Stimulated activated CD8-positive, alpha-beta memory T cell treated with anti-CD3 and anti-CD28 coated beads, Interleukin-15, amount 100 ng/mL, for 4 hours (primary cell): ENCODE measurements around the gene MROH8.
"Not testable (repeated sequence)": the region's sequence is repeated elsewhere in the genome, so short reads cannot be mapped to it uniquely, and the experiment has no call there.

Experiments used
- DNase-seq, 2 donors: peaks; one replicate each; pipeline ENCODE4 v3.0.0-alpha.2; 2020; ENCODE audit warnings: low read depth in 2 of 2

The MROH8 gene

DNA sequence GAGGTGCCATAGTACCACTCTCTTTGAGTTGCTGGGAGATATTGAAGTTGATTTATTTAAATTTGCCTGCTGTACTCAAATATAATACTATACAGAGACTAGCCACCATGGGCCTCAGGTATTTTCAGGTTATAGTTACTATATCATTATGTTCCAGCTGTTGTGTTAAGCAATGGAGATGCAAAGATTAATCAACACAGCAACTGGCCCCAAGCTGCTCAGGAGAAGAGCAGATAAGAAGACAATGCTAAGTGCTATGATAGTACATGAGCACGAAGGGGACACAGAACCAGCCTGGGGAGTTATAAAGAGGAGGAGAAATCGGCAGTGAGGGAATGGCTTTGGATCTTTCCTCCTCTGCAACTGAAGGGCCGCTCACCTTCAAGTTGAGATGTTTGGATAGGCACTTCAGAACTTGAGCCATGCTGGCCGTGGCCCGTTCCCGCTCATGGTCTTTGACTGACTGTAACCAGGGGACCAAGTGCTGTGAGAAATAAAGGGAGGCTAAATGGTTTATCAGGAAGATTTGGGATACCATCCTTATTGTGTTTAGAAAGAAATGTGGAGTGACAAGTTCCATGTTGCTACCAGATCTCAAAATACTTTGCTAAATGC is 24.6 kb downstream of the MROH8 start:
- no peak for DNase-seq

GRCh38 chr20:37152284-37152683 is 27.1 kb downstream of the MROH8 start:
- DNase-seq: no peak

DNA sequence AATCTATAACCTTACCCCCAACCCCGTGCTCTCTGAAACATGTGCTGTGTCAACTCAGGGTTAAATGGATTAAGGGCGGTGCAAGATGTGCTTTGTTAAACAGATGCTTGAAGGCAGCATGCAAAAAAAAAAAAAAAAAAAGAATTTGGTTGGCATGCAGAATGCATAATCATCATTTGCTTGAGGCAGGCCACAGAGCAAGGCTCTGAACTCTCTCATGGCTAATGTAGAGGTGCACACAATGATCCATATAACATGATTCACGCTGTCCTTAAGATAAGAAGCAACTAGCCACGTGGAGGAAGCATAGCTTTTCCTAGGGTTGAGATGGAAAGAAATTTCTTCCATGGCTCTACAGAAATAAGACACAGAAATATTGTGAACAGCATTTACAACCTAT is 27.8 kb downstream of the MROH8 start:
- no peak for DNase-seq

- DNase-seq: not testable (repeated sequence)
Observed at GRCh38 chr20:37150864-37151263, 28.5 kb downstream of the MROH8 start.

GRCh38 chr20:37147250-37147649 is 32.1 kb downstream of the MROH8 start:
- no peak for DNase-seq

GRCh38 chr20:37144856-37145404 is 34.4 kb downstream of the MROH8 start:
- DNase-seq: no peak

- no peak for DNase-seq
Observed at GRCh38 chr20:37142708-37143107, 36.6 kb downstream of the MROH8 start.

DNA sequence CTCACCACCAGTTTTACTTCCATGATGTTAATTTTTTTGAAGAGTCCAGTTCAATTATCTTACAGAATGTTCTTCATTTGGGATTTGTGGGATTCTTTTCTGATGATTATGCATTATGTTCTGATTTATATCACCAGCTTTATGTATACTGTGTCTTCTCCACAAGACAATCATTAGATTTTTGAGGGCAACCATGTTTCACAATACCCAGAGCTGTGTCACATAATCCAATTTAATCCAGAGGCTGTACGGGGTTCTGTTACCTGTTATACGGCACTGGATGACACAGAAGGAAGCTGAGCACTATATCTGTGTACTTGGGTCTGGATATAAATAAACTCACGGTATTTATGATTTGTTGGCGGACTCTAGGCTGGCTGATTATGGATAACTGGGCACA is 41.8 kb downstream of the MROH8 start:
- no peak for DNase-seq

GRCh38 chr20:37133952-37134351 is 45.4 kb downstream of the MROH8 start:
- DNase-seq: no peak

- DNase-seq: no peak
Observed at GRCh38 chr20:37131486-37131885, 47.9 kb downstream of the MROH8 start.

DNA sequence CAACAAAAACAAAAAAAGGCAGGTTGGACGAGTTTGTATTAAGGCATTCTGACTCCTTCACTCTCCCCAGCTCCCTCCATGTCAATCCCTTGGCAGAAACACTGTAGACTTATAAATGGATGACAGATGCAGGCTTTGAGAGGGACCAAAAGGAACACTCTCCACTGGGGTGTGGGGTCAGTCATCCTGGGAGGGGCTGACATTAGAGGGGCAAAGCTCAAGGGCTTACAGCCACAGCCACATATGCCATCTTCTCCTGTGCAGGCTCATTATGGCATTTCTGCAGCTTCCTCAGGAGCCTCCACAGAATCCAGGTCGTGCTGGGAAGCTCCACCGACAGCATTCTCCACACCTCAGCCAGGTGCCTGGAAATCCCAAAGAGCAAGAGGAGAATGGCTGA is 50.5 kb downstream of the MROH8 start:
- DNase-seq: no peak

DNA sequence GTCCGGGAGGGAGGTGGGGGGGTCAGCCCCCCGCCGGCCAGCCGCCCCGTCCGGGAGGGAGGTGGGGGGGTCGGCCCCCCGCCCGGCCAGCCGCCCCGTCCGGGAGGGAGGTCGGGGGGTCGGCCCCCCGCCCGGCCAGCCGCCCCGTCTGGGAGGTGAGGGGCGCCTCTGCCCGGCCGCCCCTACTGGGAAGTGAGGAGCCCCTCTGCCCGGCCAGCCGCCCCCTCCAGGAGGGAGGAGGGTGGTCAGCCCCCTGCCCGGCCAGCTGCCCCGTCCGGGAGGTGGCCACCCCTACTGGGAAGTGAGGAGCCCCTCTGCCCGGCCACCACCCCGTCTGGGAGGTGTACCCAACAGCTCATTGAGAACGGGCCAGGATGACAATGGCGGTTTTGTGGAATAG is 53.1 kb downstream of the MROH8 start:
- DNase-seq: not testable (repeated sequence)

GRCh38 chr20:37123441-37123840 is 55.9 kb downstream of the MROH8 start:
- no peak for DNase-seq

DNA sequence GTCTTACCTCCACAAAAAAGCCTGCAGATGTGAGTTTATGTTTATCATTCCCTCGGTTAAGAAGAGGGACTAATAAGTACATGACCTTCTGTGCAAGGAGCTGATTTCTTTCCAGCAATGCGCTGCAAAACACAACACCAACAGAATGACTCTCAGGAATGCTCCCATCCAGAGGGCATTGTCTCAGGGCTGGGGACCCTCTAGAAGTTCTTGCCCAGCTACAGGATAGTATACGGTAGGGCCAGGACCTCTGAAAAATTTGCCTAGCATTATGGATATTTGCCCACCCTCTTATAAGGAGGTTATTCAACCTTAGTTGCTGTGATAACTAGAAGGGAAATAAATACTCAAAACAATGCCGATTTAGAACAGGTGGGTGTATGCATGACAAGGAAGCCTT is 58.9 kb downstream of the MROH8 start:
- DNase-seq: no peak

DNA sequence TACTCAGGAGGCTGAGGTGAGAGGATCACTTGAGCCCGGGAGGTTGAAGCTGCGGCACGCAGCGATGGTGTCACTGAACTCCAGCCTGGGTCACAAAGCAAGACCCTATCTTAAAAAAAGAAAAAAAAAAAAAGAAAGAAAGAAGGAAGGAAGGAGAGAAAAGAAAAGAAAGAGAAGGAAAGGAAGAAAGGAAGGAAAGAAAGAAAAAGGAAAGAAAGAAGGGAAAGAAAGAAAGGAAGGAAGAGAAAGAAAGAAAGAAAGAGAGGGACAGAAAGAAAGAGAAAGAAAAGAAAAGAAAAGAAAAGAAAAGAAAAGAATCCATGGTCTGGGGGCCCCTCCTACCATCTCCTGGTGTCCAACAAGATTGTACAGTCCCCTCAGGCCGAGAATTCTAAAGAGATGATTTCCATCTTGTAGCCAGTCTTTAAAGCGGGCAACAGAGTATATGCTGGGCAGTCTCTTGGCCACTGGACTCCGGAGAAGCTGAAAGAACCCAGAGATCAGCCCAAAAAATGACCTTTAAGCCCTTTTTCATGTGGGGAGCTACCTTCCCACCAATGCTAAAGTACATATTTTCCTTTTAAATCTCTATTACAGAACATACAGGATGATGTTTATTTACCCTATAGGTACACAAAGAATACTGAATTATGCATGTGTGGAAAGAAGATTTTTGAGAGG is 59.9 kb downstream of the MROH8 start:
- no peak for DNase-seq

- no peak for DNase-seq
Observed at GRCh38 chr20:37114012-37114411, 65.3 kb downstream of the MROH8 start.

DNA sequence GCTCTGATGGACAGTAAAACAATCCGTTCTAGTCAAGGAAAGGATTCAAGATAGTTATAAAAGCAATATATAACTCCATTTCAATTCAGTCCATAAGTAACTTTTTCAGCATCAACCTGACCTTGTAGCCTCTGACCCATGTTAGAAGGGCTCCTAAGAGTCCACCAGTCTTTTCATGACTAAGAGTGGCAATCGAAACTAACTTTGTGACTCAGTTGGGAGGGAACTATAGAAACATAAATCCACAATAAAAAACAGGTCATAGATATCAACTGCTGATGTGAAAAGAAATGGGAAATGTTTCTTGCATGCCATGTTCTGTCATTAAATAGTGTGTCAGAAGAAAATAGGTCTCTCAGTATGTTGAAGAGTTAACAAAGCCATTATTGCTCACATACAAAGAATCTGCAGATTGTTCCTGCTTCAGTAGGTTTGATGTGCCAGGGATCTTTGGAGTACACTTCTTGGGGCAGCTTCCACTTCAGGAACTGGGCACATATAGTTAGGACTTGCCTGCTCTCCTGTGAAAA is 67.4 kb downstream of the MROH8 start:
- no peak for DNase-seq

GRCh38 chr20:37108676-37109075 is 70.7 kb downstream of the MROH8 start:
- DNase-seq: no peak

- no peak for DNase-seq
Observed at GRCh38 chr20:37102571-37102970, 76.8 kb downstream of the MROH8 start.

GRCh38 chr20:37096415-37097041 is 82.8 kb downstream of the MROH8 start:
- DNase-seq: no peak

GRCh38 chr20:37095599-37096414 is 83.5 kb downstream of the MROH8 start, which contains the start of gene RBL1:
Gene RBL1, minus strand, starts transcription at chr20:37095997. Its CDS starts 69 bp downstream, at chr20:37095928.
- DNase-seq: peak; percentile 66

DNA sequence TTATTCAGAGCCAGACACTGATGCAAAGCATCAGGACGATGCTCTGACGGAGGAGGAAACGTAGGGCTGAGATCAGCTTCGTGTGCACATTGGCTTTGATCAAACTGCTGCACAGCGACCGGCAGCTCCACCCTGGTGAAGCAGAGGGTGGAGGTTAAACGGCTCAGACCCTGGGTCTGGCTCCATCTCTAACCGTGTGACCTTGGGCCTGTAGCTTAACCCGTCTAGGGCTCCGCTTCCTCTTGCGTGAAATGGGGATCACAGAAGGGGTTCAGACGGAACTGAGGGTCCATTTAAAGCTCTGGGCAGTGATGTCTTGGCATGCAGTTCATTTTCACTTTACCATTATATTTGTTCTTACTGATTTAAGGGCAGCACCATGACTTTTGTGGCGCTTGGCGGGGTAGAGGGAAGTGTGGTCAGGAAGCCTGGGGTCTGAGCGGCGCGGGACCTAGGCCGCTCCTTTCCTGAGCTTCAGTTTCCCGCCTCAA is 84.2 kb downstream of the MROH8 start:
- no peak for DNase-seq
